ENCODE results near the gene PRSS27. TPM values are rescaled to one million over a fixed set of nuclear protein-coding genes. Genes with fewer than 3 reads are reported as not detected.

PRSS27 gene
- total RNA-seq, 4 donors from 2014 or later, result 0.67 to 10.3 (median 2.4) TPM

DNA sequence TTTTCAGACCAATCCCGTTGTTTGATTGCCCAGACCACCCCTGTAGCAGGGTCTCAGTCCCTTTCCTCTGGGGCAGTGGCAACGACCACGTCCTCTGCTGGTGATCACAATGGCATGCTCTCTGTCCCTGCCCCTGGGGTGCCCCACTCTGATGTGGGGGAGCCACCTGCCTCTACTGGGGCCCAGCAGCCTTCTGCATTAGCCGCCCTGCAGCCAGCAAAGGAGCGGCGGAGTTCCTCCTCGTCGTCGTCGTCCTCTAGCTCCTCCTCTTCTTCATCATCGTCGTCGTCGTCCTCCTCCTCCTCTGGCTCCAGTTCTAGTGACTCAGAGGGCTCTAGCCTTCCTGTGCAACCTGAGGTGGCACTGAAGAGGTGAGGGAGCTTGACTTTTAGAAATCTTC is 47.9 kb upstream of the PRSS27 start:
- WGBS, 2 donors (ENCODE audit: low coverage in 1 of 2), result 42 to 50% methylated on average over 2 to 3 of the region's 14 CpGs
- Histone ChIP-seq H3K36me3 (peaks cover 0 to 99% of the 10 kb centered on the region in 2 donors), H3K27ac (no peak overlapping the region), H3K27me3 (no peaks in the 10 kb centered on the region), H3K4me1 (peaks cover 0 to 42% (median 0%) of the 10 kb centered on the region in 3 donors), H3K9me3 (no peaks in the 10 kb centered on the region), H3K4me3 (no peak overlapping the region)
- TF ChIP-seq, protein P1, sequence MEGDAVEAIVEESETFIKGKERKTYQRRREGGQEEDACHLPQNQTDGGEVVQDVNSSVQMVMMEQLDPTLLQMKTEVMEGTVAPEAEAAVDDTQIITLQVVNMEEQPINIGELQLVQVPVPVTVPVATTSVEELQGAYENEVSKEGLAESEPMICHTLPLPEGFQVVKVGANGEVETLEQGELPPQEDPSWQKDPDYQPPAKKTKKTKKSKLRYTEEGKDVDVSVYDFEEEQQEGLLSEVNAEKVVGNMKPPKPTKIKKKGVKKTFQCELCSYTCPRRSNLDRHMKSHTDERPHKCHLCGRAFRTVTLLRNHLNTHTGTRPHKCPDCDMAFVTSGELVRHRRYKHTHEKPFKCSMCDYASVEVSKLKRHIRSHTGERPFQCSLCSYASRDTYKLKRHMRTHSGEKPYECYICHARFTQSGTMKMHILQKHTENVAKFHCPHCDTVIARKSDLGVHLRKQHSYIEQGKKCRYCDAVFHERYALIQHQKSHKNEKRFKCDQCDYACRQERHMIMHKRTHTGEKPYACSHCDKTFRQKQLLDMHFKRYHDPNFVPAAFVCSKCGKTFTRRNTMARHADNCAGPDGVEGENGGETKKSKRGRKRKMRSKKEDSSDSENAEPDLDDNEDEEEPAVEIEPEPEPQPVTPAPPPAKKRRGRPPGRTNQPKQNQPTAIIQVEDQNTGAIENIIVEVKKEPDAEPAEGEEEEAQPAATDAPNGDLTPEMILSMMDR (IDR thresholded peaks at IDR 0.05), result no peak
- TF ChIP-seq POLR2AphosphoS5 (IDR thresholded peaks at IDR 0.05), result no peak
- TF ChIP-seq POLR2A (IDR thresholded peaks at IDR 0.05), result no peak
- TF ChIP-seq EP300 (IDR thresholded peaks at IDR 0.05), result no peak
- ATAC-seq, result no peak

DNA sequence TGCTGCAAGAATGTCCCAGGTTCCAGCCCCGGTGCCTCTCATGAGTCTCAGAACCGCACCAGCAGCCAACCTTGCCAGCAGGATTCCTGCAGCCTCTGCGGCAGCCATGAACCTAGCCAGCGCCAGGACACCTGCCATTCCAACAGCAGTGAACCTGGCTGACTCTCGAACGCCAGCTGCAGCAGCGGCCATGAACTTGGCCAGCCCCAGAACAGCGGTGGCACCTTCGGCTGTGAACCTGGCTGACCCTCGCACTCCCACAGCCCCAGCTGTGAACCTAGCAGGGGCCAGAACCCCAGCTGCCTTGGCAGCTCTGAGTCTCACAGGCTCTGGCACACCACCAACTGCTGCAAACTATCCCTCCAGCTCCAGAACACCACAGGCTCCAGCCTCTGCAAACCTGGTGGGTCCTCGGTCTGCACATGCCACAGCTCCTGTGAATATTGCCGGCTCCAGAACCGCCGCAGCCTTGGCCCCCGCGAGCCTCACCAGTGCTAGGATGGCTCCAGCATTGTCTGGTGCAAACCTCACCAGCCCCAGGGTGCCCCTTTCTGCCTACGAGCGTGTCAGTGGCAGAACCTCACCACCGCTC is 47.2 kb upstream of the PRSS27 start:
- Histone ChIP-seq H3K4me1 (peaks cover 0 to 41% (median 0%) of the 10 kb centered on the region in 3 donors), H3K9me3 (no peaks in the 10 kb centered on the region), H3K36me3 (peaks cover 0 to 100% of the 10 kb centered on the region in 2 donors), H3K27ac (no peak overlapping the region), H3K27me3 (no peaks in the 10 kb centered on the region), H3K4me3 (no peak overlapping the region)
- no peak for ATAC-seq
- WGBS, 2 donors (ENCODE audit: low coverage in 1 of 2), result 90% methylated on average over 2 of the region's 19 CpGs; no CpG with 5 or more reads in 1 of the 2 donors
- no peak for TF ChIP-seq EP300 (IDR thresholded peaks at IDR 0.05)
- TF ChIP-seq, protein P1 (IDR thresholded peaks at IDR 0.05), result no peak
- TF ChIP-seq POLR2A (IDR thresholded peaks at IDR 0.05), result no peak
- TF ChIP-seq POLR2AphosphoS5 (IDR thresholded peaks at IDR 0.05), result no peak

DNA sequence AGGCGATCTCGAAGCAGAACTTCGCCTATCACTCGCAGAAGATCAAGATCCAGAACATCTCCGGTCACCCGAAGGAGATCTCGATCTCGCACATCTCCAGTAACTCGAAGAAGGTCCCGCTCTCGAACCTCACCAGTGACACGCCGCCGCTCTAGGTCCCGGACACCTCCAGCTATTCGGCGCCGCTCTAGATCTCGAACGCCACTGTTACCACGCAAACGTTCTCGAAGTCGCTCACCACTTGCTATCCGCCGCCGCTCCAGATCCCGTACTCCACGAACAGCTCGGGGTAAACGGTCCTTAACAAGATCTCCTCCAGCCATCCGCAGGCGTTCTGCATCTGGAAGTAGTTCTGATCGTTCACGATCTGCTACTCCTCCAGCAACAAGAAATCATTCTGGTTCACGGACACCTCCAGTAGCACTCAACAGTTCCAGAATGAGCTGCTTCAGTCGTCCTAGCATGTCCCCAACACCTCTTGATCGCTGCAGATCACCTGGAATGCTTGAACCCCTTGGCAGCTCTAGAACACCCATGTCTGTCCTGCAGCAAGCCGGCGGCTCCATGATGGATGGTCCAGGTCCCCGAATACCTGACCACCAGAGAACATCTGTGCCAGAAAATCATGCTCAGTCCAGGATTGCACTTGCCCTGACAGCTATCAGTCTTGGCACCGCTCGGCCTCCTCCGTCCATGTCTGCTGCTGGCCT is 46.6 kb upstream of the PRSS27 start:
- TF ChIP-seq POLR2AphosphoS5 (IDR thresholded peaks at IDR 0.05) (no peak), POLR2A (IDR thresholded peaks at IDR 0.05) (no peak), EP300 (IDR thresholded peaks at IDR 0.05) (no peak)
- TF ChIP-seq, protein P1 (IDR thresholded peaks at IDR 0.05), result no peak
- 94% methylated on average over 37 of the region's 44 CpGs; no CpG with 5 or more reads in 1 of the 2 donors for WGBS, 2 donors (ENCODE audit: low coverage in 1 of 2)
- ATAC-seq, result no peak
- H3K27ac ChIP-seq, result no peak overlapping the region
- peaks cover 0 to 100% of the 10 kb centered on the region in 2 donors for H3K36me3 ChIP-seq
- no peaks in the 10 kb centered on the region for H3K27me3 ChIP-seq
- no peak overlapping the region for H3K4me3 ChIP-seq
- no peaks in the 10 kb centered on the region for H3K9me3 ChIP-seq
- H3K4me1 ChIP-seq, result peaks cover 0 to 41% (median 0%) of the 10 kb centered on the region in 3 donors

DNA sequence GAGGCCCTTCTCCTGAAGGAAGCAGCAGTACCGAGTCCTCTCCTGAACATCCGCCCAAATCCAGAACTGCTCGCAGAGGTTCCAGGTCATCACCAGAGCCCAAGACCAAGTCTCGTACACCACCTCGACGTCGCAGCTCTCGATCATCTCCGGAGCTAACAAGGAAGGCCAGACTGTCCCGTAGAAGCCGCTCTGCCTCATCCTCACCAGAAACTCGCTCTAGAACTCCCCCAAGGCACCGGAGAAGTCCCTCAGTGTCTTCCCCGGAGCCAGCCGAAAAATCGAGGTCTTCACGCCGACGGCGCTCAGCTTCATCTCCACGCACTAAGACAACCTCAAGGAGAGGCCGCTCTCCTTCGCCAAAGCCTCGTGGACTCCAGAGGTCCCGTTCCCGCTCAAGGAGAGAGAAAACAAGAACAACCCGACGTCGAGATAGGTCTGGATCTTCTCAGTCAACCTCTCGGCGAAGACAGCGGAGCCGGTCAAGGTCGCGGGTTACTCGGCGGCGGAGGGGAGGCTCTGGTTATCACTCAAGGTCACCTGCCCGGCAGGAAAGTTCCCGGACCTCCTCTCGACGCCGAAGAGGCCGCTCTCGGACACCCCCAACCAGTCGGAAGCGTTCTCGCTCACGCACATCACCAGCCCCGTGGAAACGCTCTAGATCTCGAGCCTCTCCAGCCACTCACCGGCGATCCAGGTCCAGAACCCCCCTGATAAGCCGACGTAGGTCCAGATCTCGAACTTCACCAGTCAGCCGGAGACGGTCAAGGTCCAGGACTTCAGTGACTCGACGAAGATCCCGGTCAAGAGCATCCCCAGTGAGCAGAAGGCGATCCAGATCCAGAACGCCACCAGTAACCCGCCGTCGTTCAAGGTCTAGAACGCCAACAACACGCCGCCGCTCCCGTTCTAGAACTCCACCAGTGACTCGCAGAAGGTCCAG is 45.7 kb upstream of the PRSS27 start:
- Histone ChIP-seq H3K4me1 (peaks cover 0 to 35% (median 0%) of the 10 kb centered on the region in 3 donors), H3K4me3 (no peak overlapping the region), H3K9me3 (no peaks in the 10 kb centered on the region), H3K36me3 (peaks cover 0 to 100% of the 10 kb centered on the region in 2 donors), H3K27me3 (no peaks in the 10 kb centered on the region), H3K27ac (no peak overlapping the region)
- 97 to 99% methylated on average over 13 to 14 of the region's 73 CpGs for WGBS, 2 donors (ENCODE audit: low coverage in 1 of 2)
- TF ChIP-seq POLR2A (IDR thresholded peaks at IDR 0.05) (no peak), POLR2AphosphoS5 (IDR thresholded peaks at IDR 0.05) (no peak)
- ATAC-seq, result no peak

DNA sequence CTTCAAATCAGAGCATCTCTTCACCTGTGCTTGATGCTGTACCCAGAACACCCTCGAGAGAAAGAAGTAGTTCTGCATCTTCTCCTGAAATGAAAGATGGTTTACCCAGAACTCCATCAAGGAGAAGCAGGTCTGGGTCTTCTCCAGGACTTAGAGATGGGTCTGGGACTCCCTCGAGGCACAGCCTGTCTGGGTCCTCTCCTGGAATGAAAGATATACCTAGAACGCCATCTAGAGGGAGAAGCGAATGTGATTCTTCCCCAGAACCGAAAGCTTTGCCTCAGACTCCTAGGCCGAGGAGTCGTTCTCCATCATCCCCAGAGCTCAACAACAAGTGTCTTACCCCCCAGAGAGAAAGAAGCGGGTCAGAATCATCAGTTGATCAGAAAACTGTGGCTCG is 44.7 kb upstream of the PRSS27 start:
- TF ChIP-seq POLR2AphosphoS5 (IDR thresholded peaks at IDR 0.05), result no peak
- no peak for TF ChIP-seq EP300 (IDR thresholded peaks at IDR 0.05)
- TF ChIP-seq, protein P1 (IDR thresholded peaks at IDR 0.05), result no peak
- 87 to 93% methylated on average over 5 to 8 of the region's 9 CpGs for WGBS, 2 donors (ENCODE audit: low coverage in 1 of 2)
- no peak for ATAC-seq
- peaks cover 3 to 100% of the 10 kb centered on the region in 2 donors for H3K36me3 ChIP-seq
- H3K4me1 ChIP-seq, result peaks cover 0 to 31% (median 0%) of the 10 kb centered on the region in 3 donors
- H3K9me3 ChIP-seq, result no peaks in the 10 kb centered on the region
- H3K4me3 ChIP-seq, result no peak overlapping the region
- H3K27ac ChIP-seq, result no peak overlapping the region
- H3K27me3 ChIP-seq, result no peaks in the 10 kb centered on the region

Measured in gastroesophageal sphincter (tissue), 4 donors.